Common myeloid progenitor, CD34-positive (primary cell): ENCODE measurements around the gene ARFRP1.

Source experiments
- CTCF ChIA-PET: fragments of 350-600 bp; sonication (Branson Sonifier 250); formaldehyde crosslinking; loops from one replicate; lab custom pipeline; 2021; ENCODE audit warnings: antibody characterized with exemption; lab: Charles Lee
- POLR2A ChIA-PET: fragments of 350-600 bp; sonication (Branson Sonifier 250); formaldehyde crosslinking; loops from one replicate; lab custom pipeline; 2021; ENCODE audit warnings: antibody characterized with exemption; lab: Charles Lee
- DNase-seq, 3 donors: peaks; one replicate each; pipeline versions ENCODE4 v3.0.0 to v3.0.0-alpha.2; 2013
- H3K27ac ChIP-seq, 2 experiments: 1 replicate in 1 of 2; 2 replicates in 1 of 2; pipeline ENCODE4 v1.7.0; 2013; ENCODE audit warnings: inconsistent platforms in 2 of 2, low read length in 2 of 2, mild to moderate bottlenecking in 2 of 2, low read depth in 1 of 2, moderate library complexity in 1 of 2; ENCODE audit not compliant: severe bottlenecking in 2 of 2, insufficient read depth in 1 of 2, poor library complexity in 1 of 2
- H3K27me3 ChIP-seq, 5 experiments: replicated peaks in 2 of 5; 1 replicate in 3 of 5; 2 replicates in 2 of 5; pipeline versions ENCODE4 v1.6.1 to v1.7.0; 2013; ENCODE audit warnings: low read length in 4 of 5, mild to moderate bottlenecking in 2 of 5, moderate library complexity in 2 of 5, inconsistent platforms in 1 of 5; ENCODE audit not compliant: insufficient read depth in 5 of 5, control insufficient read depth in 4 of 5
- H3K36me3 ChIP-seq, 4 experiments: 1 replicate in 2 of 4; 2 replicates in 2 of 4; pipeline versions ENCODE4 v1.6.1 to v1.7.0; 2013; ENCODE audit warnings: low read length in 3 of 4, control low read depth in 1 of 4, mild to moderate bottlenecking in 1 of 4; ENCODE audit not compliant: control insufficient read depth in 4 of 4, insufficient read depth in 4 of 4
- H3K4me1 ChIP-seq, 4 experiments: 1 replicate in 3 of 4; 2 replicates in 1 of 4; pipeline versions ENCODE4 v1.6.1 to v1.7.1; 2013; ENCODE audit warnings: low read length in 3 of 4, mild to moderate bottlenecking in 3 of 4, control low read depth in 1 of 4, inconsistent platforms in 1 of 4, moderate library complexity in 1 of 4; ENCODE audit not compliant: control insufficient read depth in 4 of 4, insufficient read depth in 4 of 4; ENCODE audit errors: control extremely low read depth in 1 of 4
- H3K4me3 ChIP-seq, 7 experiments: 1 replicate in 4 of 7; 2 replicates in 3 of 7; pipeline versions ENCODE4 v1.5.1 to v1.7.0; 2013; ENCODE audit warnings: mild to moderate bottlenecking in 7 of 7, low read length in 6 of 7, moderate library complexity in 6 of 7, inconsistent platforms in 2 of 7, low read depth in 2 of 7, control low read depth in 1 of 7; ENCODE audit not compliant: insufficient read depth in 4 of 7, control insufficient read depth in 1 of 7; ENCODE audit errors: extremely low read depth in 1 of 7
- H3K9me3 ChIP-seq, 5 experiments: 1 replicate in 4 of 5; 2 replicates in 1 of 5; pipeline versions ENCODE4 v1.6.1 to v1.7.1; 2013; ENCODE audit warnings: low read length in 4 of 5, mild to moderate bottlenecking in 2 of 5, inconsistent platforms in 1 of 5, low read depth in 1 of 5, moderate library complexity in 1 of 5; ENCODE audit not compliant: control insufficient read depth in 4 of 5, insufficient read depth in 2 of 5; ENCODE audit errors: control extremely low read depth in 1 of 5
- WGBS: methylation state at CpG from one replicate; pipeline ENCODE4 v1.1.5; 2013; ENCODE audit not compliant: insufficient coverage; 5-methylcytosine and 5-hydroxymethylcytosine counted together

ARFRP1 gene

GRCh38 chr20:63697868-63698545 is 9.8 kb downstream of the ARFRP1 start:
- ChIA-PET CTCF (interaction anchor here (1.0 to 1.1 kb wide), 3 partner anchors 9 to 166 kb away, joined by 3 to 5 read pairs (median 3); partner anchors contain the start of genes ARFRP1 and ZGPAT), POLR2A (no interaction called here)
- 87% methylated on average over 20 of the region's 40 CpGs for whole genome bisulfite sequencing
- Histone ChIP-seq H3K9me3 (no peaks in the 10 kb centered on the region), H3K27ac (no peak overlapping the region), H3K36me3 (peaks cover 0 to 23% (median 3%) of the 10 kb centered on the region in 4 experiments), H3K27me3 (no peaks in the 10 kb centered on the region), H3K4me3 (no peak overlapping the region), H3K4me1 (peaks cover 0 to 21% (median 19%) of the 10 kb centered on the region in 4 experiments)
- no peak for DNase-seq

- CTCF ChIA-PET: interaction anchor here (0.6 kb wide), 1 partner anchor 174 kb away, joined by 3 read pairs; no protein-coding TSS in a partner anchor
- Histone ChIP-seq H3K36me3 (peaks cover 0 to 23% (median 3%) of the 10 kb centered on the region in 4 experiments), H3K9me3 (no peaks in the 10 kb centered on the region), H3K4me3 (peak overlapping the region in 4 of 7 experiments; percentile 53 to 78 (median 64)), H3K27ac (no peak overlapping the region), H3K4me1 (peaks cover 0 to 21% (median 19%) of the 10 kb centered on the region in 4 experiments), H3K27me3 (no peaks in the 10 kb centered on the region)
- 69% methylated on average over 6 of the region's 7 CpGs for WGBS
- POLR2A ChIA-PET: interaction anchor here (0.6 kb wide), 1 partner anchor 9 kb away, joined by 3 read pairs; no protein-coding TSS in a partner anchor
- DNase-seq: peak in 2 of 3 donors; percentile 54 to 78
Observed at GRCh38 chr20:63697357-63697867, 10.4 kb downstream of the ARFRP1 start.

GRCh38 chr20:63696628-63697356 is 11.0 kb downstream of the ARFRP1 start, which contains the start of gene TNFRSF6B:
TSS of gene TNFRSF6B (plus strand) at chr20:63696652. CDS start at chr20:63696768, 116 bp downstream.
- H3K27ac ChIP-seq: no peak within 1 kb of the TSS
- H3K4me3 ChIP-seq: peak within 1 kb of the TSS in 5 of 7 experiments; percentile 47 to 78 (median 64)

GRCh38 chr20:63696306-63696627 is 11.5 kb downstream of the ARFRP1 start:
- Histone ChIP-seq H3K4me1 (peaks cover 0 to 21% (median 19%) of the 10 kb centered on the region in 4 experiments), H3K27me3 (no peaks in the 10 kb centered on the region), H3K36me3 (peaks cover 0 to 28% (median 3%) of the 10 kb centered on the region in 4 experiments), H3K4me3 (peak overlapping the region in 5 of 7 experiments; percentile 47 to 78 (median 64)), H3K9me3 (no peaks in the 10 kb centered on the region), H3K27ac (no peak overlapping the region)
- CTCF ChIA-PET: interaction anchor here (1.4 kb wide), 1 partner anchor 122 kb away, joined by 3 read pairs; no protein-coding TSS in a partner anchor
- DNase-seq: peak; percentile 69 to 95 (median 94)
- 0% methylated on average over 1 of the region's 6 CpGs for WGBS
- POLR2A ChIA-PET: interaction anchor here (1.0 kb wide), 1 partner anchor 13 kb away, joined by 3 read pairs; no protein-coding TSS in a partner anchor

More at GRCh38 chr20:63696628-63697356, 11.0 kb downstream of the ARFRP1 start, which contains the start of gene TNFRSF6B:
- Histone ChIP-seq H3K4me1 (peaks cover 0 to 21% (median 19%) of the 10 kb centered on the region in 4 experiments), H3K36me3 (peaks cover 0 to 26% (median 3%) of the 10 kb centered on the region in 4 experiments), H3K27me3 (no peaks in the 10 kb centered on the region), H3K9me3 (no peaks in the 10 kb centered on the region)
- ChIA-PET POLR2A (interaction anchor here (0.6 kb wide), 1 partner anchor 9 kb away, joined by 3 read pairs; no protein-coding TSS in a partner anchor), CTCF (interaction anchor here (0.6 kb wide), 1 partner anchor 174 kb away, joined by 3 read pairs; no protein-coding TSS in a partner anchor)
- WGBS: 18% methylated on average over 38 of the region's 52 CpGs
- DNase-seq: peak in 1 of 3 donors; percentile 55

- H3K4me1 ChIP-seq: peaks cover 0 to 21% (median 19%) of the 10 kb centered on the region in 4 experiments
- H3K27me3 ChIP-seq: no peaks in the 10 kb centered on the region
- 79% methylated on average over 19 of the region's 25 CpGs for WGBS
- no peak for DNase-seq
- peak overlapping the region in 3 of 7 experiments; percentile 64 to 78 (median 65) for H3K4me3 ChIP-seq
- peaks cover 0 to 28% (median 3%) of the 10 kb centered on the region in 4 experiments for H3K36me3 ChIP-seq
- no peaks in the 10 kb centered on the region for H3K9me3 ChIP-seq
- CTCF ChIA-PET: interaction anchor here (0.6 to 1.4 kb wide), 2 partner anchors 123 to 171 kb away, joined by 3 read pairs; no protein-coding TSS in a partner anchor
- POLR2A ChIA-PET: interaction anchor here (1.0 kb wide), 1 partner anchor 13 kb away, joined by 3 read pairs; no protein-coding TSS in a partner anchor
- no peak overlapping the region for H3K27ac ChIP-seq
Observed at GRCh38 chr20:63695424-63696305, 12.1 kb downstream of the ARFRP1 start.
